NOMO-1 (cell line): Measurements from ENCODE around the gene MSGN1.

ENCODE experiments used
- DNase-seq, 2 experiments: peaks; one replicate each; lab custom pipeline; 2025; ENCODE audit not compliant: unreplicated experiment in 2 of 2; lab: John Stamatoyannopoulos, UW

The MSGN1 gene

DNA sequence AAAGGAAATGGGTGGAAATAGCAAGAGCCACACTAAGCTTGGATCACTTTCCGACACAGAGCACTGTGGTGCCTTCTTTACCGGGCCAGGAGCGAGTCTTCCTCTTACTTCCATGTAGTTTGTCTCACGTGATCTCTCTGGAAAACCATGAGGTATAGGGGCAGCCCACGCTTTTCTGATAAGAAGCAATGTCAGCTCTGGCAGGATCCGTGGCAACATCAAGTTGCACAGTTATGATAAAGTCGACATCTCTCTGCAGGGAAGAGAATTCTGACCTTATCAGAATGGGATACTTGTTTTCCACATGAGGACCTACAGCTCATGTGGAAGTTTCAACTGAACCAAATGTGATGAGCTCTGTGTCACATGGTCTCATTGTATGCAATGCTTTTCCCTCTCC lies 29.5 kb downstream of the MSGN1 start:
- no peak for DNase-seq

- DNase-seq: no peak
These were observed 30.4 kb downstream of the MSGN1 start for GRCh38 chr2:17846676-17847075.

DNA sequence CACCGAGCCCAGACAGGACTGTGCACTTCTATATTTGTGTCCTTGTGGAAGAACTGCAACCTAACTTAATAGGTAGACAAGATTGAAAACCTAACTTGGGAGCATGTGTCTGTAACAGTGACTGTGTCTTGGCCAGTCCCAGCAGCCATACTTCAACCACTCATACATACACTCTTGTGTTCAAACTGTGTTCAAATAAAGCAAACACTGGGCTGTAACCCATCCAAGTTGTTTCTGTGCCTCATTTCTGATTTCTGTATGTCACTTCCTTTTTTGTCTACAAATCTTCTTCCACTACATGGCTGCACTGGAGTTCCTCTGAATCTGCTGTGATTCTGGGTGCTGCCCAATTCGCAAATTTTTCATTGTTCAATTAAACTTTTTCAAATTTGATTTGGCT lies 31.0 kb downstream of the MSGN1 start:
- no peak for DNase-seq

GRCh38 chr2:17849275-17849674 lies 33.0 kb downstream of the MSGN1 start:
- DNase-seq: no peak

GRCh38 chr2:17850151-17850550 lies 33.9 kb downstream of the MSGN1 start:
- DNase-seq: no peak

GRCh38 chr2:17851731-17852585 lies 35.7 kb downstream of the MSGN1 start:
- DNase-seq: peak; percentile 38 to 54

GRCh38 chr2:17853799-17854198 lies 37.5 kb downstream of the MSGN1 start:
- no peak for DNase-seq

GRCh38 chr2:17857021-17857420 lies 40.8 kb downstream of the MSGN1 start:
- no peak for DNase-seq

GRCh38 chr2:17858064-17858463 lies 41.8 kb downstream of the MSGN1 start:
- DNase-seq: no peak

DNA sequence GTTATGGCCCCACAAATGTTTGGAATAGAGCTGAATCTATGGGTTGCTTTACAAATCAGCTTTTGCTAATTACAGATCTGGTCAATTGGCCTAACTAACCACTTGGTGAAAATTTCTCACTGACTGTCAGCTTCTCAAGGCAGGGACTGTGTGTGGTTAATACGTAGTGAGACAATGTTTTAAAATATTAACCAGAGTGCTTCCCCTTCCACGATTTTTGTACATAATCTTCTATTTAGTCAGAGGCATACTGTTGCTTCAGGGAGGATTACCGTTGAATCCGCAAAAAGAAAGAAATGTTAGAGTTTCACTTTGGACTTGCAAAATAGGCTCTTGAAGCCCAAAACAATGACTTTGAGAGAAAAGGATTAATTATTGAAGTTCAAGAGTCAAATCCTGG lies 47.3 kb downstream of the MSGN1 start:
- DNase-seq: no peak

DNA sequence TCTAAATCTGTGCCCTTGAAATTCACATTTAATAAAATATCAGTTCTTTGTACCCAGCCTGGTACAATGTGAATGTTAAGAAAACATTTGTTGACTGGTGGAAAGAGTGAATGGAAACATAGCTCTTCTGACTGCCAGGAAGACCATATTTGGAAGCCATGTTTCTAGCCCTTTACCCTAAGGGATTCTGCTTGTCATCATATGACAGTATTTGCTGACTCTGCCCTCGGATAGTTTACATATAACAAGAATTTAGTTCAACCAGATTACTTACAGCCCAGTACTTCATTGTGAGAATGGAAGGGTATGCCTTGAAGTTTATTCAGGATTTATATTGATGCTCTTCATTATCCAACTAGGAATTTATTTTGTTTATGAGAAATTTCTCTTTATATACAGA lies 48.4 kb downstream of the MSGN1 start:
- no peak for DNase-seq

DNA sequence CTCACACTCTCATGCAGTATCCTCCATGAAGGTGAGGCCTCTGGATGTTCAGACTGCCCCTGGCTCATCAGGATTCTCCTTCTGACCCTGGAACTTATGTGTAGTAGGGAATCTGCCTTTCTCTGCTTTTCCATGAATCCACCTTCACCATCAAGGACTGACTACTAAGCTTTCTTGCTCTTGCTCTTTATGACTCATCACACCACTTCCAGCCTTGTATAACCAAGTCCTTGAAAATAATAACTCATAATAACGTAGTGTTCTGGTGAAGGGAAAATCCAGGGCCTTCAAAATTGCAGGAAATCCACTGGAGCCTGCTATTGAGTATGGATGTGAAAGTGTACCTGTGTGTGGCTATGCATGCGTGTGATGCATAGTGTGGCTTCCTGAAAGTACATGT lies 50.9 kb downstream of the MSGN1 start:
- no peak for DNase-seq
